Epithelial cell of esophagus (primary cell): ENCODE measurements around the gene TTYH3.

Source experiments
- DNase-seq: peaks from one replicate; pipeline ENCODE4 v3.0.0; 2010; ENCODE audit warnings: low read depth
- H3K4me3 ChIP-seq: 2 replicates; pipeline ENCODE4 v1.5.1; 2011; ENCODE audit warnings: mild to moderate bottlenecking, low read length, control low read depth
- TF ChIP-seq, protein P1 (sequence below): IDR thresholded peaks from 2 replicates; pipeline ENCODE4 v1.5.1; 2011; ENCODE audit warnings: low read depth, mild to moderate bottlenecking, low read length, control low read depth, inconsistent platforms; ENCODE audit not compliant: insufficient read depth; ENCODE audit errors: missing control alignments

TTYH3 gene

DNA sequence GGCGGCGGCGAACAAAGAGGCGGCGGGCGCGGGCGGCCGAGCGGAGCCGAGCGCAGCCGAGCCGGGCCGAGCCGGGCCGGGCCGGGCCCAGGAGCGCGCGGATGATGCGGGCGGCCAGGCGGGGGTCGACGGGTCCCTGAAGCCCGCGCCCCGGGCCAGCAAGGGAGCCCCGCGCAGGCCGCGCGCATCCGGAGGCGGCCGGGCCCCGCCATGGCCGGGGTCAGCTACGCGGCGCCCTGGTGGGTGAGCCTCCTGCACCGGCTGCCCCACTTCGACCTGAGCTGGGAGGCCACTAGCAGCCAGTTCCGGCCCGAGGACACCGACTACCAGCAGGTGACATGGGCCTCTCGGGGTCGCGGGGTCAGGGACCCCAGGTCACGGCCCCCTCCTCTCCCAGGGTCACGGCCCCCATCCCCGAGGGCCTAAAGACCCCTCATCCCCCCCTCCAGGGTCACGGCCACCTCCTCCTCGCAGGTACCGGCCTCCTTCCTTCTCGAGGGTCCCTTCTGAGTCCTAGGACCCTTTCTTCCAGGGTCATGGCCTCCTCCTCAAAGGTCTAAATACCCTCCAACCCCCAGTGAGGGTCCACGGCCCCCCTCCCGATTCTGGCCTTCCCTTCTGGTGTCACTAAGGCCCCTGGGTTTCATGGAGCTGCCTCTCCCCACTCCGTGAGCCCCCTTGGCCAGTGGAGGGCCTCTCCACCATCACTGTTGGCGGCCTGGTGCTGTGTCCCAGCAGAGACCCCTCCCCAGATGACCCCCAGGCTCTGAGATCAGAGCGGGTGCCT lies at the start of gene TTYH3:
Gene TTYH3 (plus strand): TSS at position 41 of the 787 bp plus-strand sequence. CDS start 170 bp downstream, at position 211.
- TF ChIP-seq, protein P1, sequence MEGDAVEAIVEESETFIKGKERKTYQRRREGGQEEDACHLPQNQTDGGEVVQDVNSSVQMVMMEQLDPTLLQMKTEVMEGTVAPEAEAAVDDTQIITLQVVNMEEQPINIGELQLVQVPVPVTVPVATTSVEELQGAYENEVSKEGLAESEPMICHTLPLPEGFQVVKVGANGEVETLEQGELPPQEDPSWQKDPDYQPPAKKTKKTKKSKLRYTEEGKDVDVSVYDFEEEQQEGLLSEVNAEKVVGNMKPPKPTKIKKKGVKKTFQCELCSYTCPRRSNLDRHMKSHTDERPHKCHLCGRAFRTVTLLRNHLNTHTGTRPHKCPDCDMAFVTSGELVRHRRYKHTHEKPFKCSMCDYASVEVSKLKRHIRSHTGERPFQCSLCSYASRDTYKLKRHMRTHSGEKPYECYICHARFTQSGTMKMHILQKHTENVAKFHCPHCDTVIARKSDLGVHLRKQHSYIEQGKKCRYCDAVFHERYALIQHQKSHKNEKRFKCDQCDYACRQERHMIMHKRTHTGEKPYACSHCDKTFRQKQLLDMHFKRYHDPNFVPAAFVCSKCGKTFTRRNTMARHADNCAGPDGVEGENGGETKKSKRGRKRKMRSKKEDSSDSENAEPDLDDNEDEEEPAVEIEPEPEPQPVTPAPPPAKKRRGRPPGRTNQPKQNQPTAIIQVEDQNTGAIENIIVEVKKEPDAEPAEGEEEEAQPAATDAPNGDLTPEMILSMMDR = no peak
- H3K4me3 ChIP-seq = peak within 1 kb of the TSS; percentile 82
- DNase-seq = no peak

DNA sequence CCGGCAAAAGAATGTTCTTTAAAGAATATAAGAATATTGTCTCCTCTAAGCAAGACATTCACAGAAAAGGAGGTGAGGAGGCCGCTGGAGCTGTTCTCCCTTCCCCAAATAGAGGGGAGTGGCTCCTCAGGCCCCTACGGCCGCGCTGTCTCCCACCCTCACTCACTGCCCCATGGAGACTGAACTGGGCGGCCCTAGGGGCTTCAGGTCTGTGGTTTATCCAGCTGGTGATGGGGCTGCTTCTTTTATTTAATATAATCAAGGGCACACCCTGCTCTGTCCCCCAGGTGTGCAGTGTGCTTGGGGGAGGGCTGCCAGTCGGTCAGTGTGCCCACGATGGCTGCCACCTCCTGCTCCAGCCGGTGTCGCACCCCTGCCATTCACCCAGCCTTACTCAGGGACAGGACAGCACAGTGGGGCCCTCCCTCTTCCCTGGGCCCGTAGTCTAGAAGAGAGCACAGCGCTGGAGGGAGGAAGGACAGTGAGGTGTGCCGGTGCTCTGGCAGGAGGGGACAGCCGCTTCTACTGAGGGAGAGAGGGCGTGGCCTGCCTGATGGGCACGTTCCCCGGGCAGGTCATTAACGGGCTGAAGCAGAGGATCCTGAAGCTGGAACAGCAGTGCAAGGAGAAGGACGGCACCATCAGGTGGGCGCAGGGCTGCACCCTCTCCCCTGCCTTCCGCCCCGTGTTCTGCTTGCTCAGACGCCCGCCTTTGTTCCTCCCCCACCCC lies 49.6 kb upstream of the TTYH3 start:
- no peak for DNase-seq
- TF ChIP-seq, protein P1 = no peak

GRCh38 chr7:2583798-2584580 lies 47.8 kb upstream of the TTYH3 start:
- TF ChIP-seq, protein P1 = no peak
- no peak overlapping the region for H3K4me3 ChIP-seq
- no peak for DNase-seq

More for the DNA sequence above, 49.6 kb upstream of the TTYH3 start:
- no peak overlapping the region for H3K4me3 ChIP-seq

- TF ChIP-seq, protein P1 = no peak
- no peak overlapping the region for H3K4me3 ChIP-seq
- no peak for DNase-seq
Measured at GRCh38 chr7:2585446-2585845, 46.3 kb upstream of the TTYH3 start.

DNA sequence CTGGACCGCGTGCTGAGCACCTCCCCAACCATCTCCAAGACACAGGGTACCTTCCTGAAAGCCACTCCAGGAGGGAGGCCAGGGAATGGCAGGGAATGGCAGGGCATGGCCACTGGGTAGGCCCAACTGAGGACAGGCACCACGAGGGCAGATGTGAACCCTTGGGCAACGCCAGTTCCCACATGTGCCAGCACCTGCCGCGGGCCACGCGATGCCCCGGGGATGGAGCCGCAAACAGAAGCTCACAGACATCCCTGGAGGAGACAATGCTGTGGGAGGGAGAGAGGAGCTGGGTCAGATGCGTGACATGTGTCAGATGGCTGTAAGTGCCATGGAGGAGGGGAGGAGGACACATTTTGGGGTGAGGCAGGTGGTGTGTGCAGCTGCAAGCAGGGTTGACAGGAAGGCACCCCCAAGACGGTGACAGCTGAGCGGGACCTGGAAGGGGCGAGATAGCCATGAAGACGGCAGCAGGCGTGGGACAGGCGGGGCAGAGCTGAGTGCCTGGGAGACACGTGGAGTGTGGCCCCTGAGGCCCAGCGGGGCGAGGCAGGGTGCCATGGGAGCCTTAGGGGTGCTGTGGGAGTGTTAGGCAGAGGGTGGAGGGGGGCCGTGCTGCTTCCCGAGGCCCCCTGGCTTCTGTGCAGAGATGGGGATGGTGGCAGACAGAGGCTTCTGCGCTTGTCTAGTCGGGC lies 45.3 kb upstream of the TTYH3 start:
- TF ChIP-seq, protein P1 = no peak
- no peak for DNase-seq
- no peak overlapping the region for H3K4me3 ChIP-seq

DNA sequence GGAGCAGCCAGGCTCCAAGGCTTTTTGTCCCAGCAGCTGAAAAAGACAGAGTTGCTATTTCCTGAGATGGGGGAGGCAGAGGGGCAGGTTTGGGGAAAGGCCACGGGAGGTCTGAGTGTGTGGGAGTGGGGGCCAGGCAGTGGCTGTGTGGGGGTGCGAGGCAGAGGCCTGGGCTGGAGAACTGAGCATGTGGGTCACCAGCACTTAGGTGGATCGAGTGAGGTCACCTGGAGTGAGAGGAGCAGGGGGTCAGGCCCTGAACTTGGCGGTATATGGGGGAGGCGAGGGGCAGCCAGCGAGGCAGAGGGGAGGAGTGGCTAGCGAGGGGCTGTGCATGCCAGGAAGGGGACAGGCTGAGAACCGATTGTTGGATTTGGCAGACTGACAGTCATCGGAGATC lies 44.7 kb upstream of the TTYH3 start:
- DNase-seq = no peak
- TF ChIP-seq, protein P1 = no peak
- H3K4me3 ChIP-seq = no peak overlapping the region
